ENCODE data around the gene FBXO34.

- no peak for TF ChIP-seq CTCF (conservative IDR thresholded peaks at IDR 0.05 in 1 of 2, IDR thresholded peaks at IDR 0.05 in 1 of 2; ENCODE audit: extremely low read depth in 1 of 2, insufficient read depth in 1 of 2, low read depth in 1 of 2, low read length in 2 of 2)
- TF ChIP-seq EZH2 (IDR thresholded peaks at IDR 0.05; ENCODE audit: borderline replicate concordance, low read length): no peak
These were observed 90.0 kb downstream of the FBXO34 start for GRCh38 chr14:55361190-55361589.

All from mammary epithelial cell (primary cell).